OCI-LY1 (cell line): ENCODE results near the gene PGLYRP2.
"Not testable (repeated sequence)": the region's sequence is repeated elsewhere in the genome, so short reads cannot be mapped to it uniquely, and the experiment has no call there.

Experiments used
- H2AFZ ChIP-seq: fragments of 200-600 bp; sonication (generic), shearing (Covaris generic); 2 replicates; pipeline ENCODE4 v1.6.0; 2014; ENCODE audit warnings: antibody characterized with exemption, mild to moderate bottlenecking, low read length
- H3F3A ChIP-seq: fragments of 200-600 bp; sonication (generic), shearing (Covaris generic); 2 replicates; pipeline ENCODE4 v1.6.0; 2014; ENCODE audit warnings: mild to moderate bottlenecking, antibody characterized with exemption, low read length, moderate library complexity; ENCODE audit not compliant: insufficient read depth
- H3K27ac ChIP-seq: fragments of 200-600 bp; sonication (generic); 2 replicates; pipeline ENCODE4 v1.5.1; 2014; ENCODE audit warnings: low read length, mixed run types, mild to moderate bottlenecking, low read depth; ENCODE audit not compliant: poor library complexity, severe bottlenecking
- H3K27me3 ChIP-seq: fragments of 200-600 bp; sonication (generic); 2 replicates; pipeline ENCODE4 v1.6.0; 2014; ENCODE audit warnings: antibody characterized with exemption, mild to moderate bottlenecking, low read length, moderate library complexity; ENCODE audit not compliant: insufficient read depth
- H3K36me3 ChIP-seq: fragments of 200-600 bp; sonication (generic); 2 replicates; pipeline ENCODE4 v1.6.1; 2014; ENCODE audit warnings: mild to moderate bottlenecking, antibody characterized with exemption, low read length, moderate library complexity, mixed read lengths; ENCODE audit not compliant: insufficient read depth
- H3K4me1 ChIP-seq: fragments of 200-600 bp; sonication (generic); 2 replicates; pipeline ENCODE4 v1.5.1; 2014; ENCODE audit warnings: mild to moderate bottlenecking, low read length, moderate library complexity; ENCODE audit not compliant: insufficient read depth, severe bottlenecking
- H3K4me2 ChIP-seq: fragments of 200-600 bp; sonication (generic), shearing (Covaris generic); 2 replicates; pipeline ENCODE4 v1.6.1; 2014; ENCODE audit warnings: low read length
- H3K4me3 ChIP-seq: fragments of 200-600 bp; sonication (generic); 2 replicates; pipeline ENCODE4 v1.5.1; 2014; ENCODE audit warnings: low read length, low read depth, mild to moderate bottlenecking, mixed read lengths; ENCODE audit not compliant: poor library complexity, severe bottlenecking
- H3K79me2 ChIP-seq: fragments of 200-600 bp; shearing (Covaris generic); 2 replicates; pipeline ENCODE4 v1.6.1; 2016; ENCODE audit warnings: mixed run types, low read length, mixed read lengths; ENCODE audit not compliant: insufficient read depth
- H3K9ac ChIP-seq: fragments of 200-600 bp; sonication (generic), shearing (Covaris generic); 2 replicates; pipeline ENCODE4 v1.6.1; 2014; ENCODE audit warnings: mild to moderate bottlenecking, low read length, mixed read lengths
- H3K9me2 ChIP-seq: fragments of 200-600 bp; sonication (generic), shearing (Covaris generic); 2 replicates; pipeline ENCODE4 v1.6.1; 2014; ENCODE audit warnings: low read depth, mild to moderate bottlenecking, low read length, mixed read lengths
- H3K9me3 ChIP-seq: fragments of 200-600 bp; shearing (Covaris generic); 2 replicates; pipeline ENCODE4 v1.6.1; 2014; ENCODE audit warnings: low read length, mixed read lengths
- H4K20me1 ChIP-seq: fragments of 200-600 bp; sonication (generic), shearing (Covaris generic); 2 replicates; pipeline ENCODE4 v1.6.0; 2016; ENCODE audit warnings: mild to moderate bottlenecking, low read length; ENCODE audit not compliant: insufficient read depth
- EZH2 ChIP-seq: fragments of 200-600 bp; sonication (generic), shearing (Covaris generic); IDR thresholded peaks from 2 replicates; pipeline ENCODE4 v1.8.0; 2017; ENCODE audit warnings: borderline replicate concordance, mixed run types, mild to moderate bottlenecking, antibody characterized with exemption, low read length, moderate library complexity, mixed read lengths
- TF ChIP-seq, protein P1 (sequence below): fragments of 200-600 bp; sonication (generic), shearing (Covaris generic); IDR thresholded peaks from 2 replicates; pipeline ENCODE4 v1.5.1; 2017; ENCODE audit warnings: mild to moderate bottlenecking, antibody characterized with exemption, low read length, moderate library complexity, mixed read lengths

The PGLYRP2 gene

DNA sequence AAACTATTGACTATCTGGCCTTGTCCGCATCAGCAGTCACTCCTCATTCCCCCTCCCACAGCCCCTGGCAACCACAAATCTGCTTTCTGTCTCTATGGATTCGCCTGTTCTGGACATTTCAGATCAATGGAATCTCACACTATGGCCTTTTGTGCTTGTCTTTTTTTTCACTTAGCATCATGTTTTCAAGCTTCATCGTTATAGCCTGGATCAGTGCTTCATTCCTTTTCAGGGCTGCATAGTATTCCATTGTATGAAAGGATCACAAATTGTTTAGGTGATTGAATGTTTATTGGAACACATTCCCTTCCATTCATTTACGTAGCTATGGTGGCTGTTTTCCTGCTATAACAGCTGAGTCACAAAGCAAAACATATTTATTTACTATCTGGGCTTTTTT is 7.7 kb upstream of the PGLYRP2 start:
- no peak overlapping the region for H3K27ac ChIP-seq
- H3K4me1 ChIP-seq: no peaks in the 10 kb centered on the region
- H3K36me3 ChIP-seq: no peaks in the 10 kb centered on the region
- H2AFZ ChIP-seq: no peak overlapping the region
- H4K20me1 ChIP-seq: no peaks in the 10 kb centered on the region
- H3K4me3 ChIP-seq: no peak overlapping the region
- H3K9ac ChIP-seq: no peak overlapping the region
- TF ChIP-seq, protein P1, sequence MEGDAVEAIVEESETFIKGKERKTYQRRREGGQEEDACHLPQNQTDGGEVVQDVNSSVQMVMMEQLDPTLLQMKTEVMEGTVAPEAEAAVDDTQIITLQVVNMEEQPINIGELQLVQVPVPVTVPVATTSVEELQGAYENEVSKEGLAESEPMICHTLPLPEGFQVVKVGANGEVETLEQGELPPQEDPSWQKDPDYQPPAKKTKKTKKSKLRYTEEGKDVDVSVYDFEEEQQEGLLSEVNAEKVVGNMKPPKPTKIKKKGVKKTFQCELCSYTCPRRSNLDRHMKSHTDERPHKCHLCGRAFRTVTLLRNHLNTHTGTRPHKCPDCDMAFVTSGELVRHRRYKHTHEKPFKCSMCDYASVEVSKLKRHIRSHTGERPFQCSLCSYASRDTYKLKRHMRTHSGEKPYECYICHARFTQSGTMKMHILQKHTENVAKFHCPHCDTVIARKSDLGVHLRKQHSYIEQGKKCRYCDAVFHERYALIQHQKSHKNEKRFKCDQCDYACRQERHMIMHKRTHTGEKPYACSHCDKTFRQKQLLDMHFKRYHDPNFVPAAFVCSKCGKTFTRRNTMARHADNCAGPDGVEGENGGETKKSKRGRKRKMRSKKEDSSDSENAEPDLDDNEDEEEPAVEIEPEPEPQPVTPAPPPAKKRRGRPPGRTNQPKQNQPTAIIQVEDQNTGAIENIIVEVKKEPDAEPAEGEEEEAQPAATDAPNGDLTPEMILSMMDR: no peak
- TF ChIP-seq EZH2: no peak
- no peaks in the 10 kb centered on the region for H3K9me3 ChIP-seq
- H3K79me2 ChIP-seq: no peaks in the 10 kb centered on the region
- no peaks in the 10 kb centered on the region for H3F3A ChIP-seq
- no peaks in the 10 kb centered on the region for H3K27me3 ChIP-seq
- no peaks in the 10 kb centered on the region for H3K9me2 ChIP-seq
- no peak overlapping the region for H3K4me2 ChIP-seq

DNA sequence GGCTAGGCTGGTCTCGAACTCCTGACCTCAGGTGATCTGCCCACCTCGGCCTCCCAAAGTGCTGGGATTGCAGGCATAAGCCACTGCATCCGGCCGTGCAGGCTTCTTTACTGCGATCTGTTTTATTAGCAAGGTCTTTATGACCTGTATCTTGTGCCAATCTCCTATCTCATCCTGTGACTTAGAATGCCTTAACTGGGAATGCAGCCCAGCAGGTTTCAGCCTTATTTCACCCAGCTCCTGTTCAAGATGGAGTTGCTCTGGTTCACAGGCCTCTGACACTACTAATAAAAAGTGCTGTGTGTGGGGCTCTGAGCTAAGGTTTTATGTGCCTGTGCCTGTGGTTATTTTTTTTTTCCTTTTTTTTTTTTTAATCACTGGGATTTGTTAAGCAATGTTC is 6.5 kb upstream of the PGLYRP2 start:
- H3K9ac ChIP-seq, H3K79me2 ChIP-seq, H3F3A ChIP-seq, H3K36me3 ChIP-seq, H3K27me3 ChIP-seq, H2AFZ ChIP-seq, H3K9me3 ChIP-seq, H3K4me2 ChIP-seq, H4K20me1 ChIP-seq, H3K27ac ChIP-seq, H3K4me3 ChIP-seq, H3K4me1 ChIP-seq, H3K9me2 ChIP-seq: not testable (repeated sequence)

DNA sequence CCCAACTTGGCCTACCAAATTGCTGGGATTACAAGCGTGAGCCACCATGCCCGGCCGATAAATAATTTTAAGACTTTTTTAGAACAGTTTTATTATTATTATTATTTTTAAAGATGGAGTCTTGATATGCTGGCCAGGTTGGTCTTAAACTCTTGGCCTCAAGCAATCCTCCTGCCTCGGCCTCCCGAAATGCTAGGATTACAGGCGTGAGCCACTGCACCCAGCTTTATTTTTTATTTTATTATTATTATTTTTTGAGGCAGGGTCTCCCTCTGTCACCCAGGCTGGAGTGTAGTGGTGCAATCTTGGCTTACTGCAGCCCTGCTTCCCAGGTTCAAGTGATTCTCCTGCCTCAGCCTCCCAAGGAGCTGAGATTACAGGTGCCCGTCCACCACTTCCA is 1.7 kb upstream of the PGLYRP2 start:
- not testable (repeated sequence) for H3K27me3 ChIP-seq, H4K20me1 ChIP-seq, H3K4me1 ChIP-seq, H3K36me3 ChIP-seq, H3K9me3 ChIP-seq, H3K27ac ChIP-seq, H3K4me2 ChIP-seq, H3K9ac ChIP-seq, H3F3A ChIP-seq, H3K9me2 ChIP-seq, H3K4me3 ChIP-seq, H2AFZ ChIP-seq, H3K79me2 ChIP-seq

DNA sequence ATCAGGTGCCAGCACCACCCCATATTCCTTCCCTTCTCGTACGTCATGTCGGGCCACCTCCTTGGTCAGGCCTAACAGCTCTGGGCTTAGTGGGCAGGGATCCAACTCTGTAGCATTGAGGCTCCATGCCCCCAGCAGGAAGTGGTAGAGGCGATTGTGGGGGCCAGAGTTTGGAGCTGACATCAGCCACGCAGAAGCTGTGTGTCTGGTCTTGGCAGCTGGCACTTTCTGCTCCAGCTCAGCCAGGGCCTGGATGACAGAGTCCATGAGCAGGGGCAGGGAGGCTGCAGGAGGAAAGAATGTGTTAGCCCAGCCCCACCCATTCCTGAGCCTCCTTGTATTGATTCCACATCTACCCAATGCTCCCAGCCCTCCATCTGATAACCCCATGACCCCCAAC is 3.0 kb downstream of the PGLYRP2 start:
- Histone ChIP-seq H3K27me3 (no peaks in the 10 kb centered on the region), H3K27ac (no peak overlapping the region), H3K4me2 (no peak overlapping the region), H2AFZ (no peak overlapping the region), H3F3A (no peaks in the 10 kb centered on the region), H3K4me1 (no peaks in the 10 kb centered on the region), H3K79me2 (no peaks in the 10 kb centered on the region), H4K20me1 (no peaks in the 10 kb centered on the region), H3K9me2 (no peaks in the 10 kb centered on the region), H3K9me3 (no peaks in the 10 kb centered on the region), H3K4me3 (no peak overlapping the region), H3K9ac (no peak overlapping the region), H3K36me3 (no peaks in the 10 kb centered on the region)
- TF ChIP-seq, protein P1: no peak
- no peak for TF ChIP-seq EZH2
